ENCODE data around the gene VPS54. TPM values are rescaled to one million over a fixed set of nuclear protein-coding genes. Genes with fewer than 3 reads are reported as not detected.
"Not testable (repeated sequence)": the region's sequence is repeated elsewhere in the genome, so short reads cannot be mapped to it uniquely, and the experiment has no call there.

VPS54 gene
- total RNA-seq, 1 donor from 2014 or later, result 27.1 TPM

GRCh38 chr2:63853527-63854310 lies 165.5 kb downstream of the VPS54 start:
- TF ChIP-seq CTCF (conservative IDR thresholded peaks at IDR 0.05), result no peak
- peaks cover 7% of the 10 kb centered on the region for H3K36me3 Mint-ChIP-seq (ENCODE audit: low read depth)
- H3K4me3 Mint-ChIP-seq, result no peak overlapping the region
- H3K4me1 Mint-ChIP-seq, result peaks cover 21% of the 10 kb centered on the region
- no peaks in the 10 kb centered on the region for H3K27me3 Mint-ChIP-seq (ENCODE audit: low read depth)
- DNase-seq (ENCODE audit: low read depth, low spot score), result no peak
- H3K9me3 Mint-ChIP-seq, result no peaks in the 10 kb centered on the region
- peak overlapping the region; percentile 87 for H3K27ac Mint-ChIP-seq (ENCODE audit: unreplicated experiment)

GRCh38 chr2:63851691-63852311 lies 167.4 kb downstream of the VPS54 start:
- peaks cover 25% of the 10 kb centered on the region for H3K4me1 Mint-ChIP-seq
- H3K36me3 Mint-ChIP-seq (ENCODE audit: low read depth), result no peaks in the 10 kb centered on the region
- DNase-seq (ENCODE audit: low read depth, low spot score), result no peak
- H3K27me3 Mint-ChIP-seq (ENCODE audit: low read depth), result no peaks in the 10 kb centered on the region
- H3K9me3 Mint-ChIP-seq, result no peaks in the 10 kb centered on the region
- no peak for TF ChIP-seq CTCF (conservative IDR thresholded peaks at IDR 0.05)
- H3K4me3 Mint-ChIP-seq, result no peak overlapping the region
- no peak overlapping the region for H3K27ac Mint-ChIP-seq (ENCODE audit: unreplicated experiment)

- Mint-ChIP-seq H3K4me3 (no peak overlapping the region), H3K36me3 (ENCODE audit: low read depth) (no peaks in the 10 kb centered on the region)
These were observed 168.6 kb downstream of the VPS54 start for GRCh38 chr2:63850649-63851048.

GRCh38 chr2:63850204-63850571 lies 169.0 kb downstream of the VPS54 start:
- H3K4me3 Mint-ChIP-seq, result no peak overlapping the region
- no peaks in the 10 kb centered on the region for H3K27me3 Mint-ChIP-seq (ENCODE audit: low read depth)
- TF ChIP-seq CTCF (conservative IDR thresholded peaks at IDR 0.05), result no peak
- H3K36me3 Mint-ChIP-seq (ENCODE audit: low read depth), result no peaks in the 10 kb centered on the region
- no peak for DNase-seq (ENCODE audit: low read depth, low spot score)
- peaks cover 25% of the 10 kb centered on the region for H3K4me1 Mint-ChIP-seq
- H3K27ac Mint-ChIP-seq (ENCODE audit: unreplicated experiment), result no peak overlapping the region
- H3K9me3 Mint-ChIP-seq, result no peaks in the 10 kb centered on the region

More at GRCh38 chr2:63850649-63851048, 168.6 kb downstream of the VPS54 start:
- H3K9me3 Mint-ChIP-seq, result no peaks in the 10 kb centered on the region
- no peak overlapping the region for H3K27ac Mint-ChIP-seq (ENCODE audit: unreplicated experiment)
- no peak for DNase-seq (ENCODE audit: low read depth, low spot score)
- no peaks in the 10 kb centered on the region for H3K27me3 Mint-ChIP-seq (ENCODE audit: low read depth)
- no peak for TF ChIP-seq CTCF (conservative IDR thresholded peaks at IDR 0.05)
- H3K4me1 Mint-ChIP-seq, result peaks cover 25% of the 10 kb centered on the region

GRCh38 chr2:63849381-63850203 lies 169.6 kb downstream of the VPS54 start:
- peak overlapping the region; percentile 81 for H3K27ac Mint-ChIP-seq (ENCODE audit: unreplicated experiment)
- no peaks in the 10 kb centered on the region for H3K9me3 Mint-ChIP-seq
- H3K27me3 Mint-ChIP-seq (ENCODE audit: low read depth), result no peaks in the 10 kb centered on the region
- TF ChIP-seq CTCF (conservative IDR thresholded peaks at IDR 0.05), result no peak
- no peak overlapping the region for H3K4me3 Mint-ChIP-seq
- no peak for DNase-seq (ENCODE audit: low read depth, low spot score)
- no peaks in the 10 kb centered on the region for H3K36me3 Mint-ChIP-seq (ENCODE audit: low read depth)
- H3K4me1 Mint-ChIP-seq, result peaks cover 20% of the 10 kb centered on the region

- DNase-seq (ENCODE audit: low read depth, low spot score); H3K36me3 Mint-ChIP-seq (ENCODE audit: low read depth): not testable (repeated sequence)
These were observed 171.7 kb downstream of the VPS54 start for GRCh38 chr2:63847571-63847970.

More at GRCh38 chr2:63847571-63847970, 171.7 kb downstream of the VPS54 start:
- H3K27me3 Mint-ChIP-seq (ENCODE audit: low read depth); H3K27ac Mint-ChIP-seq (ENCODE audit: unreplicated experiment); H3K9me3 Mint-ChIP-seq: not testable (repeated sequence)
- Mint-ChIP-seq H3K4me3 (peak overlapping the region; percentile 33), H3K4me1 (peaks cover 32% of the 10 kb centered on the region)

Data from neural crest cell (in vitro differentiated cells).